GM21737 (cell line): ENCODE results near the gene ADAMTS12.

ENCODE experiments used
- ATAC-seq: cut with Tn5 transposase; IDR thresholded peaks from one replicate; pipeline ENCODE4 v1.9.1; 2021; ENCODE audit warnings: mild to moderate bottlenecking, moderate library complexity; ENCODE audit not compliant: unreplicated experiment

Gene ADAMTS12

DNA sequence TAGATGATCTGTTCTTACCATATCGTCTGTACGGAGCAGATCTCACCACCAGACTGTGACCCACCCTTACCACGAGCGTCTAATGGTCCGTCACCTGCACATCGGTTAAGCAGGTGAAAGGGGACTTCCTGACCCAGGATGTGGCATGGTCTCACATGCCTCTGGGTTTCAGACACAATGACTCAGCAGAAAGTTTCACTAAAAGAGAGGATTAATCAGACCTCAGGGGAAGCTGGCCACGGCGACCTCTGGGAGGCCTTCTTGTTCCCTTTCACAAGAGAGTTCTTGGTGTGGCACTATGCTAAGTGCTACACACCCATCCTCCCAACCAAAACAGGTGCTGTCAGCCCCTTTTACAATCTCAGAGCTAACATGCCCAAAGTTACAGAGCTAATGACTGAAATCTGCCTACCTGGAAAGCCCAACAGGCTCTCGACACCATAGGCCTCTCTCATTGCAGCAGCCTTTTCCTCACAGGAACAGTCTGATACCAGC is 41.6 kb downstream of the ADAMTS12 start:
- peak; percentile 93 for ATAC-seq

DNA sequence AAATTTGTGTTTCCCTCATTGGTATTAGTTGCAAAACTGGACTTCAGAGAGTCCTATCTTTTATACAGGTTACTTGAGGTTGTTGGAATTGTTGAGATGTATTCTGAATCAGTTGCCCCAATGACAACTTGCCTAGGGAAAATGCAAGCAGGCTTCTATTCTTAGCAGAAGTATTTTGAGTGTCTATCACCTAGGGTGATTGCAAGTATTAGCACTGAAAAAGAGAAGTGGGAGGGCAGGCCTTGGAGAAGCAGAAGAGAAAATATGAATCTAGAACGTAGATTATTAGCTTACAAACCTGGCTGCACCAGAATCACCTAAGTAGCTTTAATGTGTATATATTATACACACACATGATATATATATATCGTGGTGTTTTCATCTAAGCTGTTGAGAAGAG is 43.2 kb downstream of the ADAMTS12 start:
- ATAC-seq: no peak

DNA sequence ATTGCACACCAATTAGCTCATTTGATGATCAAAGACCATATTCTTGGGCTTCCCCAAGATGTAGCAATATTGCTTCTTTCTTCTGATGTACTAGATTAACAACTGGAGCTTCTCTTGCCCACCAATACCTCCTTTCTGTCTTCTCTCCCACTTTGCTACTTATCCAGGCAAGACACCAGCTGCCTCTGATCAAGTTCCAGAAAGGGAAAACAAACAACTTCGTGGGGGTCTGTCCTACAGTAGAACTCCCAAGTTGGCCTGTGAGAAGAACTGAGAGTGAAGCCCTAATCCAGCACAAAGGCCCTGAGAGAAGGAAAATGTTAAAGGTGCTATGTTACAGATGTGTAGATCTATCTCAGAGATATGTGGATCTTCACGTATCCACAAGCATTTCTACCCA is 44.9 kb downstream of the ADAMTS12 start:
- no peak for ATAC-seq

DNA sequence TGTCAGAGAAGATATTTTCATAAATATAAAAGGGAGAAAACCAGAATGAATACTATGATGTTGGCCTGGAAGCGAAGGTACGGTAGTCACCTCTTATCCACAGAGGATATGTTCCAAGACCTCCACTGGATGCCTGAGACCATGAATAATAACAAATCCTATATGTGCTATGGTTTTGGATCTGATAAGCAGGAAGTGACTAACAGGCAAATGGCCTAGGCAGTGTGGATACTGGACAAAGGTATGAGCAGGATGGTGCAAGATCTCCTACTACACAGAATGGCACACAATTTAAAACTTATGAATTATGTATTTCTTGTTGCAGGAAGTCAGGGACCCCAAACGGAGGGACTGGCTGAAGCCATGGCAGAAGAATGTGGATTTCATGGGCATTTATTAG is 48.2 kb downstream of the ADAMTS12 start:
- no peak for ATAC-seq

DNA sequence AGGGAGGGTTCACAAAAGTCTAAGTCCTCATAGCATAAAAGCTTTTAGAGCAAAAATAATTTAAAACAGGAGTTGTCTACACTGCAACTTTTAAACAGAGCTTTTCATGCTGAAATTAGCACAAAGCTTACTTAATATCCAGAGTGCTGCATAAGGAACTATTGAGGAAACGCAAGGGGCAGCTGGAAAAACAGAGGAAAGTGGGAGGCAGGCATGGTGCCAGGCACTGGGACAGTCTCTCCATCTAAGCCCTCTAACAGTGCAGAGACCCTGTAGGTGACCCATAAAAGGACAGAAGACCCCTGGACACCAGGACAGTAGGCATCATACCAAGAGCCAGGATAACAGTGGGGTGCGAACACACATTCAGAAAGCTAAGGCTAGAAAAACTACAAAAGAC is 49.3 kb downstream of the ADAMTS12 start:
- no peak for ATAC-seq

DNA sequence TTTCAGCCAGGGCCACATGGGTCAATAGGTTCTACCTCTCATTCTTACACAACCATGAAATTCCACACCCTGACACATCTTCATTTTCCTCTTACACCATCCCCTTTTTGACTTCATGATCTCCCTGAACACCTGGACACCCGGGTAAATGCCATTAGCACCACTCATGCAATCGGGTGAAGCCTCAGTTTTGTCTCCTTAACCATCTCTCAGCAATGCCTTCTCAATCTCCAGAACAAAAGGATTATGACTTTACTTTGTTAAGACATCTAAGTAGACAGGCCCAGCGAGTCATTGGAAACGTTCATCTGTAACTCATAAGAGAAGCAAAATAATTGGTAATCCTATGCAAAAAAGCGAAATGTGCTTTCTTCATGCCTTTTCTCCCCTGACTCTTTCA is 49.9 kb downstream of the ADAMTS12 start:
- ATAC-seq: no peak

DNA sequence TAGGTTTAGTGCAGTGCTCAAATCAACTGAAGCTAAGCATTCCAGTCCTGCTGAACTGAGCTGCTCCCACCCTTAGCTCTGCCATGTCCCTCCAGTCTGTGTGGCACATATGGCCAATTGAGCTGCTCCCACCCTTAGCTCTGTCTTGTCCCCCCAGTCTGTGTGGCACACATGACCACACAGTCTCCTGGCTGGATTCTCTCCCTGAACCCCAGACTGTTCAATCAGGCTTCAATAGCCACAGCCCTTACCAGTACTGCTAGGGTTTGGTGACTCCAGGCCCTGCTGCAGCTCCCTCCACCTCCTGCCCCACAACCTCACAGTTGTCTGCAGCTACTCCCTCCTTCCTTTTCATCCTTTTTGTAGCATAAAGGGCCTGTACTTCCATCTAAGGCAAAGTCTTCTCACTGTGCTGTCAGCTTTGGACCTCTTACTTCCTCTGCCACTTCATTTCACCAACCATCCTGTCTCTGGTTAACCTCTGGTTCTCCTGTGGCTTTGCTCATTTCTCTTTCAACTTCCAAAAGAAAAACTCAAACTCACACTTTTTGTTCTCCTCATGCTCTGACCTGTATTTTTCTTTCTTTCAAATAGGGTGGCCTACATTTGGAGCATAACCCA is 50.8 kb downstream of the ADAMTS12 start:
- ATAC-seq: peak; percentile 77

DNA sequence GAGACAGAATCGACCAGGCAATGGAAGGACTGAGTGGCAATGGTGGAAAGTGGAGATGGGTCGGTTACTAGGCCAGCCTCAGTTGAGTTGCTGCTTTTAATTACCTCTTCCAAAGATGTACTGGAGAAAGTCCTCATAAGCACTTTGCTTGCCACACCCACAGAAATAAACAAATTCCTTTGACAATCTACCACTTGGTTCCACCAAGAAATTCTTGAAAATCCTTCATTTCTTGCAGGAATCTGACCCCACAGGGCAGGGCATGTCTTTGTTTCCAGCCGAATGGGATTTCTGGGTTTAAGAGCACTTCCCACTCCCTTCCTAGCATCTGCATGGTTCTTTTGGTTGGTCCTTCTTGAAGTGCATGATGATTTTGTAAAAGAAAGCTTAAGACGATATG is 54.5 kb downstream of the ADAMTS12 start:
- no peak for ATAC-seq

DNA sequence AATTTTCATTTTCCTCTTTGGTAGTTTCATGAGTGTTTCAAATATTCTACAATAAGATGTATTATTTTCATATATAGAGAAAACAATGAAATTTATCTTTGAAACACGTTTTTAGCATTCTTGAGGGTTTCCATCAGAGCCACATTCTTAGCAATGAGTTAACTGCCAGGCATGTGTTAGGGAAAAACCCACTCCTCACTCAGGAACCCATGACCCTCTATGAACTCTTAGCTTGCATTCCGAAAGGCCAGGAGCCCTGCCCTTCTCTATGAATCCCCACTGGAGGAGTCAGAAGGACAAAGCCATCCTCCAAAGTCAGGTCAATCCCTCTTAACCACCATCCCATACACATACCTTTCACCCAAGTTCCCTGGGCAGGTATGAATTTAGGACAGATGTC is 57.5 kb downstream of the ADAMTS12 start:
- no peak for ATAC-seq

DNA sequence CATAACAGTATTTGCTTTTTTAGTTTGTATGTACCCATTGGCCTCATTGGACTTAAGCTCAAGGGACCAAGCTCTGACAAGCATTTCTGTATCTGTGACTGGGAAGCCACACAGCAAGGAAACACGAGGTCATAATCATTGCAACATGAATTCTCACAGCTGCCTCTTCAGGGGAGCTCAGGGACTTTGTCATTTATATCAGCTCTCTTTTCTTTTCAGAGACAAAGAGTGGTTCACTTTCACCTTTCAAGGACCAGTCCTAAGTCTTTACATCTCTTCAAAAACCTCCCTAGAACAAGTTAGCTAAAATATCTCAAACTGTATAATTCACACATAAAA is 58.6 kb downstream of the ADAMTS12 start:
- no peak for ATAC-seq

DNA sequence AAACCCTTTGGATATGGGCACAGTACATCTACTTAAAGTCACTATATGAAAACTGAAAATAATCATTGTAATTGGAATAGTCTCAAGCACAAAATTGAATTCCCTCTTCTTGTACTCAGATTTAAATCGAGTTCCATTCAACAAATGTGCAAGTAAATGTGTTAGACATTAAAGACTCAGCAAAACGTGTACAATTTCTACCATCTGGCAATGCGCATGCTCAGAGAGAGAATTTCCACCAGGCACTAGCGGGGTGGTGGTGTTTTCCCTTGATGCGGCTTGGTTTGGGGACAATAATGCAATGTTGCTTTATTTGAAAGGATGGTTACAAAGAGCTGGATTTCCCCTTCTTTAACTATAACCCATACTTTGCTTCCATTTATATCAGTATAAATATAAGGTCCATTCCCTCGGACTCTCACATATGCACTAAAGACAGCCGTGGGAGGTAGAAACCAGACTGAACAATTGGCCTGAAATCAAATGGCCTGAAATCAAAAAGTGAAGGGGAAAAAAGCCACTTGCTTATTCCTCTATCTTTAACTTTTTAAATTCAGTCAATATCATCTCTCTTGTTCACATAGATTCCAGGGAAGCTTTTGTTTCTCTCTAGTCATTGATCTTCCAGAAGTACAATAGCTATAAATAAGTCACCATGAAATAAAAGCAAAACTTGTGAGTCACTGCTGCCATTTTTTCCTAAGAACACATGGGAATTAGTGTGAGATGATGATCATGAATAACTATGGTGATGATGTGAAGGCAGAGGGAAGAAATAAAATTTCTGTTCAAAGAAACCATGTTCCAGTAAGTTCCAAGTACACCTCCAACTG is 59.2 kb downstream of the ADAMTS12 start:
- no peak for ATAC-seq

DNA sequence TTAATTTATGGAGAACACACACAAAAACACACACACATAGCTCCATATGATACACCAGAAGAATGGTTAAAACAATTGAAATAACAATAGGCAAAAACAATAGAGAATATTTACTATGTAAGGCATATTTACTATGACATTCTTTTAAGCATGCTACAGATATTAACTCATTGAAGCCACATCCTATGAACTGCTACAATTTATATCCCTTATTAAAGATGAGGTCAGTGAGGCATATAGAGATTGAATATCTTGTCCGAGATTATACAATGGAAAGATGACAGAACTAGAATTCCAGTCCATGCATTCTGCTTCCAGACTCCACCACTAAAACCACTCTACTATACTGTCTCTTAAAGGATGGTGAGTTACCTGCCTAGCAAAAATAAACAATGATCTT is 60.7 kb downstream of the ADAMTS12 start:
- no peak for ATAC-seq

DNA sequence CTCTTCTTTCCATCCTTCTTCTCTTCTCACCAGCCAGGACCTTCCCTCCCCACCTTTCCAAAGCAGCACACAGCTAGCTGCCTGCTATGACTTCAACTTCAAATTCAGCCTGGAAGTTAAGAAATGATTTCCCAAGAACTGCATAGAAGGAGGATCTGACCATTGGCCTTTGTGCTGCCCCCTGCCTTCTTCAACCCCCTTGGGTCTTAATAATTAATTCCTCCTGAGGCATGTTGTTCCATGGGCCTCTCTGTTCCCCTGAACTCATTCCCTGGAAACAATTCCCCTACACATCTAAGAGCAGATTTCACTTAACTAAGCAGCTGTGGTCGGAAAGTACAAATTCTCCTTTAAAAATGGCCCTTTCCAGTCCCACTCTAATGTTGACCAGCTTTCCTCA is 62.4 kb downstream of the ADAMTS12 start:
- ATAC-seq: no peak

DNA sequence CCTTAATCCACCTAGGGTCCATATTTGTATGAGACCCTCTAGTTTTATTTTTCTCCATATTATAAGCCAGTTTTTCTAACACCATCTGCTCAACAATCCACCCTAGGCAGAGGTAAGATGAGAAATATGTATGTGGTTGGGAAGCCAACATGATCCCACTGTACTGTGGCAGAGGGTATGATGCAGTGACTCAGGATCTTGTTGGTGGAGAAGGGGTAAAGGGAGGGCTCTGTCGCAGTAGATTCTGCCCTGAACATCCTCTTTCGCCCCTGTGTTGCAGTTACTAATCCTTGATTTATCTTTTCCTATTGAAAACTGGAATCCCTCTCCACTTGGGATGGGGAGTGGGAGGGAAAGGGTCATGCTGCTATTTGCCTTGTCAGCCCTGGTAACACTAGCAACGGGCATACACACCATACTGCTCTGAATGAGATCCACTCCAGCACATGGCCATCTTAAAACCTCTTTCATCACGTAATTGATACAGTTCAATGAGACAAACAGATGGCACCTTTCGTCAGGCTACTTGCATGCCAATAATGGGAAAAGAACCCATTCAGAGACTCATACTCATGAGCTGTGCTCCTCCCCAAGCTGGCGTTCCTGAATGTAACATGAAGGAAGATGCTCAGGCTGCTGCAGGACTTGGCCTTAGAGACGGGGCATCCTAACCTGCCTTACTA is 63.0 kb downstream of the ADAMTS12 start:
- no peak for ATAC-seq

DNA sequence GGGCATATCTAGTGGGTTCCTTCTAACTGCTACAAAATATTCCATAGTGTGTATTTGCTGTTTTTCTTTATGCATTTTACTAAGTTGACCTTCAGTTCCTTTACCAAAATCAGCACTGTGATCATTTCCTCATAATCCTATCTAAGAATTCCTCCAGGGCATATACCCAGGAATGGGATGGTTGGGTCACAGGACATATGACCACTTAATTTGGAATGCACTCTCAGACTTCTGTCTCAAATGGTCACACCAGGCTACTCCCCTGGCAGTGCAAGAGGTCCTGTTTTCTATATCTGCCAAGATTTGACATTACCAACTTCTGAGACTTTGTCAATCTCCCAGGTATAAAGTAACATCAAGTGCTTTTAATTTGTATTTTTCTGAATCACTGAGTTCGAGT is 63.9 kb downstream of the ADAMTS12 start:
- ATAC-seq: no peak

DNA sequence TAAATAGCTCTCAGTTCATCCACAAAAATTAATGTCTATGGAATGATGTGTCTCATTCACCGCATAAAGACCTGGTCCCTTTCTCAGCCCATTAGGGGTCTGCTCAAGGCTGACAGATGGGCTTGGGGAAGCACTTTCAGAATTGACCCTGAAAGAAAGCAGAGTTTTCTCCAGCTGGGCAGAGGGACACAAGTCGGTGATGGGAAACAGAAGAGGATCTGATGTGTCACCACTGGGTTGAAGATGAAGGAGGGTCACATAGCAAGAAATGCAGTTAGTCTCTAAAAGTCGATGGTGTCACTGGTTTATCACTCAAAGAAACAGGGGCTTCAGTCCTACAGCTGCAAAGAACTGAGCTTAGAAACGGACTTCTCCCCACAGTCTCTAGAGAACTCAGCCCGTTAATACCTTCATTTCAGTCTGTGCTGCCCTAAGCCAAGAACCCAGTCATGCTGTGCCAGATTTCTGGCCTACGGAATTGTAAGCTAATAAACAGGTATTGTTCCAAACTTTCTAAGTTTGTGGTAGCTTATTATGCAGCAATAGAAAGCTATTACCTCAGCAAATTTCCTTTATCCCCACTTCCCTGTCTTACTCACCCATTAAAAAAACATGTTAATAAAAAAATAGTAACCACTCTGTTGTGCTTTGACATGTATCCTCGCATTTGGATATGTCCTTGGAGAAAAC is 64.6 kb downstream of the ADAMTS12 start:
- no peak for ATAC-seq

DNA sequence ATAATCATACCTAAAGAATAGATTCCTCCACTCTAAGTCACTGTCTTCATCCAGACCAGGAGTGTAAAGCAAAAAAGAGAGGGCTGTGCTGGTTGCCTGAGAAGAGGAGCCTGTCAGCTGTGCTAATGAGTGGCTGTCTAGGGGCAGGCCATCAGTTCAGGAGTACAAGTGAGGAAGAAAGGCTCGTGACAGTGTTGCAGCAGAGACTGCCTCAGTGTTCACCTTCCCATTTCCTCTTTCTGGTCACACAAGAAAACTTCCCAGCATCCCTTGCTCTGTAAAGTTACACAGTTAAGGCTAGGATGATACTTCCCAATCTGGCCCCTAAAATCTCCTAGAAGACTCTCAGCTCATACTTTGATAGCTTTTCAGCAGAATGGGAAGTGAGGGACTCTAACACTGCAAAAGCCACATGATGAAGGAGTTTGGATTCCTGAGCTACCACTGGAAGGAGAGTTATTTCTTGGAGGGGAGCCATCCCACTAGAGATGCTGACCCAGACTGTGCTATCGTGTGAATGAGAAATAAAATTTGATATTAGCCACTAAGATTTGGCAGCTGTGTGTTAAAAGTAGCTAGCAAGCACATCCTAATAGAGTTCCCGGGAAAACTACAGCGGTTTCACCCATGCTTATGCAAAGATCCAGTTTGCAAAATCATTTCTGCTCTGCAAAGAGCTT is 67.1 kb downstream of the ADAMTS12 start:
- ATAC-seq: peak; percentile 72

DNA sequence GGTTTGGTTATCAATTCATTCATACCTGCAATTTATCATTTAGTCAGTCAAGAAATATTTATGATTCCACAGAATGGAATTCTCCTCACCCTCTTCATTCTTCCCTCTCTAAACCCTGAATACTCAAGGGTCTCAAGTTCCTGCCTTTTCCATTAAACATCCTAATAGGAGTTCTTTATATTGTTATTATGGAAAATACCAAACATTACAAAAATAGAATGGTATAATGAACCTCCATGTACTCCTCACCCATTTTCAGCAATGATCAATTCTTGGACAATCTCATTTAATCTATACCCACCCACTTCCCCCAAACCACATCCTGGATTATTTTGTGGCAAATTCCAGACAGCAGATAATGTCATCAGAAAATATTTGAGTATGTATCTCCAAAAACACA is 74.5 kb downstream of the ADAMTS12 start:
- no peak for ATAC-seq

DNA sequence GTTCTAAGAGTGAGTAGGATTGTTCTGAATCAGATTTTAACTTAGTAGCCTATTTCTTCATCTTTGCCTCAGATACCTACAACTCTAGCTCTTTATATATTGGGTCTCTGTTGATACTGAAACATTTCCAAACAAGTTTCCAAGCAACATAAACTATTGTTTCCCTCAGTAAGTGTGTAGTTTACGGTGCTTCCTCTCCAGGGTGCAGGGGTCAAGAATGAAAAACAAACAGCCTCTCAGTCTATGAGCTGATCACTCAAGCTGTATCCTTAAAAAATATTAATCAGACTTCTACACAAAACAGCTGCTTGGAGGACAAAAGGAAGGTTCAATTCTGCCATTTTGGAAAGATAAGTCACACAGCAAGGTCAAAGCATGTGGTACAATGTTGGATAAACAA is 75.0 kb downstream of the ADAMTS12 start:
- ATAC-seq: no peak

DNA sequence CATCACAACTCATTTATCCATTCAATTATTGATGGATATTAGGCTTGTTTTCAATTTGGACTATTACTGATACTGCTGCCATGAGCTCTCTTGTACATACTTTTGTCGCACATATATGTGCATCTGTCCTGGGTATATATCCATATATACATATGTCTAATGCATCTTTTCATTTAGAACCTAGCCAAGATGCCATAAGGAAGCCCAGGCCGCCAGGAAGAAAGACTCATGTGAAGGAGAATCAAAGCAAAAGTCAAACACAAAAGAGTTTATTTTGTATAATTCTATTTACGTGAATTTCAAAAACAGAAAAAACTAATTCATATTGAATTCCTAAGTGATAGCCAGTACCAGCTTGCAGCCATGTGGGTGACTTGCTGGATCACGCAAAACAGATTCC is 79.0 kb downstream of the ADAMTS12 start:
- no peak for ATAC-seq
